ENCODE measurements around the gene SLC25A27.

Gene SLC25A27

GRCh38 chr6:46618726-46619125 is 34.0 kb upstream of the SLC25A27 start:
- TF ChIP-seq CTCF (IDR thresholded peaks at IDR 0.05): no peak
- Histone ChIP-seq H3K9me3 (no peaks in the 10 kb centered on the region), H3K27ac (no peak overlapping the region), H3K4me3 (ENCODE audit: low read depth in 1 of 2, low read length in 1 of 2) (no peak overlapping the region), H3K27me3 (no peaks in the 10 kb centered on the region), H3K4me1 (ENCODE audit: control insufficient read depth in 1 of 2, insufficient read depth in 1 of 2, low read depth in 1 of 2, low read length in 1 of 2) (no peaks in the 10 kb centered on the region), H3K36me3 (no peaks in the 10 kb centered on the region)

GRCh38 chr6:46626228-46626909 is 26.4 kb upstream of the SLC25A27 start:
- Histone ChIP-seq H3K27me3 (no peaks in the 10 kb centered on the region), H3K36me3 (no peaks in the 10 kb centered on the region), H3K27ac (no peak overlapping the region), H3K9me3 (no peaks in the 10 kb centered on the region), H3K4me1 (ENCODE audit: control insufficient read depth in 1 of 2, insufficient read depth in 1 of 2, low read depth in 1 of 2, low read length in 1 of 2) (no peaks in the 10 kb centered on the region), H3K4me3 (ENCODE audit: low read depth in 1 of 2, low read length in 1 of 2) (no peak overlapping the region)
- no peak for TF ChIP-seq CTCF (IDR thresholded peaks at IDR 0.05)

GRCh38 chr6:46626976-46627375 is 25.8 kb upstream of the SLC25A27 start:
- Histone ChIP-seq H3K27ac (no peak overlapping the region), H3K9me3 (no peaks in the 10 kb centered on the region), H3K4me3 (ENCODE audit: low read depth in 1 of 2, low read length in 1 of 2) (no peak overlapping the region), H3K36me3 (no peaks in the 10 kb centered on the region), H3K4me1 (ENCODE audit: control insufficient read depth in 1 of 2, insufficient read depth in 1 of 2, low read depth in 1 of 2, low read length in 1 of 2) (no peaks in the 10 kb centered on the region), H3K27me3 (no peaks in the 10 kb centered on the region)
- no peak for TF ChIP-seq CTCF (IDR thresholded peaks at IDR 0.05)

GRCh38 chr6:46628498-46628897 is 24.3 kb upstream of the SLC25A27 start:
- no peaks in the 10 kb centered on the region for H3K4me1 ChIP-seq (ENCODE audit: control insufficient read depth in 1 of 2, insufficient read depth in 1 of 2, low read depth in 1 of 2, low read length in 1 of 2)

GRCh38 chr6:46628976-46629375 is 23.8 kb upstream of the SLC25A27 start:
- Histone ChIP-seq H3K4me3 (ENCODE audit: low read depth in 1 of 2, low read length in 1 of 2) (no peak overlapping the region), H3K27ac (no peak overlapping the region), H3K36me3 (no peaks in the 10 kb centered on the region), H3K9me3 (no peaks in the 10 kb centered on the region), H3K4me1 (ENCODE audit: control insufficient read depth in 1 of 2, insufficient read depth in 1 of 2, low read depth in 1 of 2, low read length in 1 of 2) (no peaks in the 10 kb centered on the region), H3K27me3 (no peaks in the 10 kb centered on the region)
- TF ChIP-seq CTCF (IDR thresholded peaks at IDR 0.05): no peak

More at GRCh38 chr6:46628498-46628897, 24.3 kb upstream of the SLC25A27 start:
- Histone ChIP-seq H3K4me3 (ENCODE audit: low read depth in 1 of 2, low read length in 1 of 2) (no peak overlapping the region), H3K27me3 (no peaks in the 10 kb centered on the region), H3K36me3 (no peaks in the 10 kb centered on the region), H3K27ac (no peak overlapping the region), H3K9me3 (no peaks in the 10 kb centered on the region)
- TF ChIP-seq CTCF (IDR thresholded peaks at IDR 0.05): no peak

Data from neutrophil (primary cell).